Smooth muscle cell (in vitro differentiated cells): ENCODE data around the gene NAGA. TPM values are rescaled to one million over a fixed set of nuclear protein-coding genes. Genes with fewer than 3 reads are reported as not detected.

ENCODE experiments used
- DNase-seq: peaks from one replicate; lab custom pipeline; 2025; ENCODE audit not compliant: unreplicated experiment; lab: John Stamatoyannopoulos, UW
- H2AFZ ChIP-seq: fragments of 200-600 bp; sonication (generic); 2 replicates; pipeline ENCODE4 v1.6.0; 2016; ENCODE audit warnings: antibody characterized with exemption, low read depth, mild to moderate bottlenecking
- H3F3A ChIP-seq: fragments of 200-600 bp; sonication (generic); 2 replicates; pipeline ENCODE4 v1.6.0; 2017; ENCODE audit warnings: antibody characterized with exemption, low read depth
- H3K27ac ChIP-seq: fragments of 200-600 bp; sonication (generic); 2 replicates; pipeline ENCODE4 v1.5.1; 2016; ENCODE audit warnings: low read depth, mild to moderate bottlenecking
- H3K27me3 ChIP-seq: fragments of 200-600 bp; sonication (generic); 2 replicates; pipeline ENCODE4 v1.6.1; 2016; ENCODE audit warnings: low read depth, mild to moderate bottlenecking
- H3K36me3 ChIP-seq: fragments of 200-600 bp; sonication (generic); 2 replicates; pipeline ENCODE4 v1.5.1; 2016; ENCODE audit warnings: low read depth
- H3K4me1 ChIP-seq: fragments of 200-600 bp; sonication (generic); 2 replicates; pipeline ENCODE4 v1.5.1; 2016; ENCODE audit warnings: low read depth
- H3K4me2 ChIP-seq: fragments of 200-600 bp; sonication (generic); 2 replicates; pipeline ENCODE4 v1.6.0; 2016; ENCODE audit warnings: mild to moderate bottlenecking
- H3K4me3 ChIP-seq: fragments of 200-600 bp; sonication (generic); 2 replicates; pipeline ENCODE4 v1.5.1; 2016; ENCODE audit warnings: mild to moderate bottlenecking
- H3K79me2 ChIP-seq: fragments of 200-600 bp; sonication (generic); 2 replicates; pipeline ENCODE4 v1.6.0; 2016; ENCODE audit warnings: low read depth, mild to moderate bottlenecking
- H3K9ac ChIP-seq: fragments of 200-600 bp; sonication (generic); 2 replicates; pipeline ENCODE4 v1.6.0; 2016; ENCODE audit warnings: low read depth
- H3K9me3 ChIP-seq: fragments of 200-600 bp; sonication (generic); replicated peaks from 2 replicates; pipeline ENCODE4 v1.5.1; 2016; ENCODE audit warnings: low read depth
- H4K20me1 ChIP-seq: fragments of 200-600 bp; sonication (generic); 2 replicates; pipeline ENCODE4 v1.6.0; 2016; ENCODE audit warnings: low read depth
- CTCF ChIP-seq: fragments of 200-600 bp; sonication (generic); IDR thresholded peaks from 2 replicates; pipeline ENCODE4 v1.5.1; 2017; ENCODE audit warnings: borderline replicate concordance, mild to moderate bottlenecking, antibody characterized with exemption; ENCODE audit not compliant: insufficient read depth, poor library complexity, severe bottlenecking
- WGBS: methylation state at CpG from one replicate; pipeline ENCODE4 v1.1.7; 2016; ENCODE audit warnings: low lambda C conversion rate; 5-methylcytosine and 5-hydroxymethylcytosine counted together
- polyA plus RNA-seq: library from polyadenylated mRNA; unstranded; fragments of >200 nt; fragmentation: Nextera tagmentation; extraction: Ambion mirVana; gene quantifications from 2 replicates; pipeline ENCODE4 v1.2.1, GENCODE V29; 2016
- total RNA-seq: library from RNA; depleted of rRNA; stranded (reverse); fragments of >200 nt; gene quantifications from 2 replicates; pipeline ENCODE4 v1.2.3, GENCODE V29; 2014

Gene NAGA
- total and polyA plus RNA-seq, 2 experiments from 2014 or later: 35.0 to 36.1 TPM

- Histone ChIP-seq H3K79me2 (no peaks in the 10 kb centered on the region), H3K4me3 (no peak overlapping the region), H3K9me3 (no peaks in the 10 kb centered on the region), H4K20me1 (no peaks in the 10 kb centered on the region), H3K36me3 (no peaks in the 10 kb centered on the region), H3K27ac (no peak overlapping the region), H3K4me2 (no peak overlapping the region), H3K4me1 (no peaks in the 10 kb centered on the region), H3F3A (no peaks in the 10 kb centered on the region), H3K9ac (no peak overlapping the region), H2AFZ (no peak overlapping the region), H3K27me3 (no peaks in the 10 kb centered on the region)
- TF ChIP-seq CTCF: no peak
- DNase-seq: no peak
- WGBS: 89% methylated on average over 2 of the region's 2 CpGs
Measured at GRCh38 chr22:42050641-42051180, 19.9 kb downstream of the NAGA start.

GRCh38 chr22:42041784-42042183, 28.8 kb downstream of the NAGA start:
- TF ChIP-seq CTCF: no peak
- H4K20me1 ChIP-seq: no peaks in the 10 kb centered on the region
- H3F3A ChIP-seq: no peaks in the 10 kb centered on the region

GRCh38 chr22:42039271-42039670, 31.3 kb downstream of the NAGA start:
- no peak overlapping the region for H3K27ac ChIP-seq
- no peaks in the 10 kb centered on the region for H3K27me3 ChIP-seq
- no peaks in the 10 kb centered on the region for H4K20me1 ChIP-seq
- no peak overlapping the region for H3K4me3 ChIP-seq
- H3K79me2 ChIP-seq: no peaks in the 10 kb centered on the region
- H3F3A ChIP-seq: no peaks in the 10 kb centered on the region
- no peak overlapping the region for H3K4me2 ChIP-seq
- no peaks in the 10 kb centered on the region for H3K36me3 ChIP-seq
- WGBS: 94% methylated on average over 5 of the region's 5 CpGs
- DNase-seq: no peak
- H3K4me1 ChIP-seq: no peaks in the 10 kb centered on the region
- peaks cover 4% of the 10 kb centered on the region for H3K9me3 ChIP-seq
- TF ChIP-seq CTCF: no peak
- no peak overlapping the region for H2AFZ ChIP-seq
- no peak overlapping the region for H3K9ac ChIP-seq

More at GRCh38 chr22:42041784-42042183, 28.8 kb downstream of the NAGA start:
- DNase-seq: no peak
- H3K9ac ChIP-seq: no peak overlapping the region
- no peak overlapping the region for H3K4me3 ChIP-seq
- H3K9me3 ChIP-seq: peaks cover 4% of the 10 kb centered on the region
- H3K27ac ChIP-seq: no peak overlapping the region
- no peaks in the 10 kb centered on the region for H3K36me3 ChIP-seq
- H3K79me2 ChIP-seq: no peaks in the 10 kb centered on the region
- H3K4me2 ChIP-seq: no peak overlapping the region
- H2AFZ ChIP-seq: no peak overlapping the region
- no peaks in the 10 kb centered on the region for H3K4me1 ChIP-seq
- H3K27me3 ChIP-seq: no peaks in the 10 kb centered on the region

GRCh38 chr22:42035256-42035655, 35.4 kb downstream of the NAGA start:
- H3K4me1 ChIP-seq: no peaks in the 10 kb centered on the region
- TF ChIP-seq CTCF: no peak
- no peak overlapping the region for H3K4me2 ChIP-seq
- H3K79me2 ChIP-seq: no peaks in the 10 kb centered on the region
- no peak overlapping the region for H3K27ac ChIP-seq
- no peaks in the 10 kb centered on the region for H3K36me3 ChIP-seq
- 90% methylated on average over 8 of the region's 8 CpGs for WGBS
- no peaks in the 10 kb centered on the region for H3K27me3 ChIP-seq
- no peak overlapping the region for H3K4me3 ChIP-seq
- no peaks in the 10 kb centered on the region for H4K20me1 ChIP-seq
- no peak overlapping the region for H3K9ac ChIP-seq
- no peaks in the 10 kb centered on the region for H3K9me3 ChIP-seq
- no peak overlapping the region for H2AFZ ChIP-seq
- no peaks in the 10 kb centered on the region for H3F3A ChIP-seq
- DNase-seq: no peak
